DOHH2 (cell line): ENCODE measurements around the gene PPM1A.

Experiments
- EZH2phosphoT487 ChIP-seq: fragments of 200-600 bp; sonication (generic); IDR thresholded peaks from 2 replicates; pipeline ENCODE4 v1.6.1; 2017; ENCODE audit warnings: borderline replicate concordance, mild to moderate bottlenecking, antibody characterized with exemption, low read length, moderate library complexity, mixed read lengths
- TF ChIP-seq, protein P1 (sequence below): fragments of 200-600 bp; sonication (generic); IDR thresholded peaks from one replicate; pipeline ENCODE4 v1.5.1; 2014; ENCODE audit warnings: antibody characterized with exemption, mild to moderate bottlenecking, low read depth, low read length; ENCODE audit not compliant: poor library complexity, severe bottlenecking

DNA sequence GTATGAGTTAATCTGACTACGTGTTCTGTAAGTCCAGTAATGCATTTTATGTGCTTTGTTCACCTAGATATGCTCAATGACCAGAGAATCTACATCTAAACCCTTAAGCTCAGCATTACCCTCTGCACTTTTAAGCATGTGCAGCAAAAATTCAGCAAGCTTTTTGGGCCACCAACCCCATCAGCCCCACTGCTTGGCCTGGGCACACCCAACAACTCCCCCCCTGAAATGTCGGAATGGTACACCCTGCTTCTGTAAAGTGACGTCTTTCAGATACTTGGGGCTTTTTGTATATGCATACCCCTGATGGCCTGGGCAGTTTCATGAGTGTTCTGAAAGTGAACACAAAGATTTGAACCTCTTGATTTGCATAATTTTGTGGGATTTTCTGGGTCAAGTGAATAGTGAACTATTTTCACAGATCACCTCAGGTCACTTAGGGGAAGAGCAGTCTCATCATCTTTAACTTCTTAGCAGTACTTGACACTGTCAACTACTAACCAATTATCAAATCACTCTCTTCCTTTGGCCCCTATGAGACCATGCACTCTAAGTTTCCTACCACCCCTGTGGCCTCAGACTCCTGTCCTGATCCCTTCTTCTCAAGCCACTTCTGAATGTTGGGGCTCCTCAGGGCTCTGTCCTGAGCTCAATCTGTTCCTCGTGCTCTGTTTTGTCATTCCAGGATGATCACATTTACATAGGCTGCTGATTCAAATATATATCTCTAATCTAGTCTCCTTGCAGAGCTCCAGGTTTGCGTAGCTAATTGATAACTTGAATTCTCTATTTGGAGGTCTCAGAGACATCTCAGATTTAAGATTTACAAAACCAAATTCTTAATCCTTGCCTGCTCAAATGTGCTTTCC lies 36.3 kb upstream of the PPM1A start:
- TF ChIP-seq, protein P1, sequence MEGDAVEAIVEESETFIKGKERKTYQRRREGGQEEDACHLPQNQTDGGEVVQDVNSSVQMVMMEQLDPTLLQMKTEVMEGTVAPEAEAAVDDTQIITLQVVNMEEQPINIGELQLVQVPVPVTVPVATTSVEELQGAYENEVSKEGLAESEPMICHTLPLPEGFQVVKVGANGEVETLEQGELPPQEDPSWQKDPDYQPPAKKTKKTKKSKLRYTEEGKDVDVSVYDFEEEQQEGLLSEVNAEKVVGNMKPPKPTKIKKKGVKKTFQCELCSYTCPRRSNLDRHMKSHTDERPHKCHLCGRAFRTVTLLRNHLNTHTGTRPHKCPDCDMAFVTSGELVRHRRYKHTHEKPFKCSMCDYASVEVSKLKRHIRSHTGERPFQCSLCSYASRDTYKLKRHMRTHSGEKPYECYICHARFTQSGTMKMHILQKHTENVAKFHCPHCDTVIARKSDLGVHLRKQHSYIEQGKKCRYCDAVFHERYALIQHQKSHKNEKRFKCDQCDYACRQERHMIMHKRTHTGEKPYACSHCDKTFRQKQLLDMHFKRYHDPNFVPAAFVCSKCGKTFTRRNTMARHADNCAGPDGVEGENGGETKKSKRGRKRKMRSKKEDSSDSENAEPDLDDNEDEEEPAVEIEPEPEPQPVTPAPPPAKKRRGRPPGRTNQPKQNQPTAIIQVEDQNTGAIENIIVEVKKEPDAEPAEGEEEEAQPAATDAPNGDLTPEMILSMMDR = no peak
- TF ChIP-seq EZH2phosphoT487 = no peak
